Activated CD4-positive, alpha-beta T cell treated with anti-CD3 and anti-CD28 coated beads for 4 hours (primary cell): Measurements from ENCODE around the gene MAML2.
A peak's percentile ranks its signal among the peaks of the same experiment; 100 is the strongest.

Experiments
- DNase-seq, 2 donors: peaks; one replicate each; pipeline ENCODE4 v3.0.0-alpha.2; 2020

Gene MAML2

GRCh38 chr11:96056576-96056975, 286.4 kb downstream of the MAML2 start:
- DNase-seq, result no peak

GRCh38 chr11:96055706-96056387, 287.1 kb downstream of the MAML2 start:
- DNase-seq, result peak; percentile 58 to 60

- DNase-seq, result no peak
These were observed 287.9 kb downstream of the MAML2 start for GRCh38 chr11:96054870-96055705.

- DNase-seq, result no peak
These were observed 289.9 kb downstream of the MAML2 start for GRCh38 chr11:96052921-96053651.

- no peak for DNase-seq
These were observed 291.2 kb downstream of the MAML2 start for GRCh38 chr11:96051820-96052219.

- no peak for DNase-seq
These were observed 292.4 kb downstream of the MAML2 start for GRCh38 chr11:96050435-96051182.

GRCh38 chr11:96049426-96049825, 293.6 kb downstream of the MAML2 start:
- no peak for DNase-seq

- DNase-seq, result no peak
These were observed 297.2 kb downstream of the MAML2 start for GRCh38 chr11:96045622-96046456.

- DNase-seq, result no peak
These were observed 298.2 kb downstream of the MAML2 start for GRCh38 chr11:96044747-96045146.

GRCh38 chr11:96044311-96044710, 298.7 kb downstream of the MAML2 start:
- no peak for DNase-seq

- DNase-seq, result no peak
These were observed 299.7 kb downstream of the MAML2 start for GRCh38 chr11:96043291-96043690.

GRCh38 chr11:96038046-96038445, 304.9 kb downstream of the MAML2 start:
- DNase-seq, result no peak

GRCh38 chr11:96037405-96037949, 305.5 kb downstream of the MAML2 start:
- no peak for DNase-seq

- no peak for DNase-seq
These were observed 306.1 kb downstream of the MAML2 start for GRCh38 chr11:96036863-96037262.

GRCh38 chr11:96035740-96036078, 307.3 kb downstream of the MAML2 start:
- no peak for DNase-seq

GRCh38 chr11:96035031-96035739, 307.8 kb downstream of the MAML2 start:
- DNase-seq, result no peak

- no peak for DNase-seq
These were observed 309.4 kb downstream of the MAML2 start for GRCh38 chr11:96033599-96033998.

- DNase-seq, result no peak
These were observed 309.9 kb downstream of the MAML2 start for GRCh38 chr11:96033095-96033494.

- no peak for DNase-seq
These were observed 314.2 kb downstream of the MAML2 start for GRCh38 chr11:96028746-96029145.

GRCh38 chr11:96027021-96027420, 316.0 kb downstream of the MAML2 start:
- DNase-seq, result no peak

GRCh38 chr11:96026310-96026709, 316.7 kb downstream of the MAML2 start:
- no peak for DNase-seq
